CD4-positive, alpha-beta T cell treated with Interleukin-21 for 1 hour (primary cell): ENCODE results near the gene HSPA1A.

Experiments
- DNase-seq: peaks from one replicate; pipeline ENCODE4 v3.0.0-alpha.2; 2020

Gene HSPA1A

GRCh38 chr6:31815025-31815838, at the start of gene HSPA1A, which contains the start of gene HSPA1L:
HSPA1A (plus strand) TSS chr6:31815543; CDS start chr6:31815757, 214 bp downstream.
HSPA1L (minus strand) TSS chr6:31815283; CDS start chr6:31811972, 3,311 bp downstream.
- DNase-seq: peak; percentile 86

DNA sequence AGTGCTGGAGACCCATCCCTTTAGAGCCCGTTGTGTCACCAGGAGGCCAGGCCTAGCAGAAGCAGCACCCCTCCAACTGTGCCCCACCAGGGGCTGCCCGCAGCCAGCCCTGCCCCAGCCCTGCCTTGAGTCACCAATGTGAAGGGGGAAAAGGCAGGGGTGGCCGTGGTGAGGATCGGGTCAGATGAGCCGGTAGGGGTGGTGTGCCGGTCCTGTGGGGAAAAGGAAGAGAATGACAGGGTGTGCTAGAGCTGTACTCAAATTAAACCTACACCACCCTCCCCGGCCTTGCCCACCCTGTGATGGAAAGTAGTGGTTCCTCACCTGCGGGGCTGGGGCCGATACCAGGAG, 49.8 kb upstream of the HSPA1A start:
- no peak for DNase-seq

GRCh38 chr6:31765910-31766794, 49.2 kb upstream of the HSPA1A start:
- no peak for DNase-seq

- DNase-seq: no peak
Measured at GRCh38 chr6:31767096-31767645, 48.2 kb upstream of the HSPA1A start.

- no peak for DNase-seq
Measured at GRCh38 chr6:31768363-31769257, 46.7 kb upstream of the HSPA1A start.

DNA sequence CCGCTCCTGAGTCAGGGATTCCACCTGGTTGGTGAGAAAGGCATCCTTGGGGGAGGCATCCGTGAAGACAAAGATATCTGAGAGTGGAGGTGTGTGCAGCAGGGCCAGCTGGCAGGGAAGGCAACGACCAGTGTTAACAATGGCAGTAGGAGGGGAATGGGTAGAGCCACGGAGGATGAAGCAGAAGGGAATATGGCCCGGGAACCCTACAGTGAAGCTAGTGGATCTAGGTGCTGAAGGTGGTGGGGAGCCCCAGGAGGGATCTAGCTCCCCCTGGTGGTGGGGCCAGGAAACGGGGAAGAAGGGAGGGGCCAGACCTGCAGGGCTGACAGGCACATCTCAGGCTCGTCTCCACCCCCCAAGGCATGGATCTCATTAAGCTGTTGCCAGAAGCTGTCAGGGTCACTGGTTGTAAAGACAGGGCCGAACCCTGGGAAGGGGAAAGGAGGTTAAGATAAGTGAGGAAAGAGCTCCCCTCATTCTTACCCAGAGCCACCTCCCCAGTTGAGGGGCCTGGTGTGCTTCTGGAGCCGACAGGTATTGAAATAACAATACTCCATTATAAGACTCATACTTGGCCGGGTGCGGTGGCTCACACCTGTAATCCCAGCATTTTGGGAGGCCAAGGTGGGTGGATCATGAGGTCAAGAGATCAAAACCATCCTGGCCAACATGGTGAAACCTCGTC, 45.5 kb upstream of the HSPA1A start:
- peak; percentile 84 for DNase-seq

- no peak for DNase-seq
Measured at GRCh38 chr6:31770860-31771259, 44.5 kb upstream of the HSPA1A start.

DNA sequence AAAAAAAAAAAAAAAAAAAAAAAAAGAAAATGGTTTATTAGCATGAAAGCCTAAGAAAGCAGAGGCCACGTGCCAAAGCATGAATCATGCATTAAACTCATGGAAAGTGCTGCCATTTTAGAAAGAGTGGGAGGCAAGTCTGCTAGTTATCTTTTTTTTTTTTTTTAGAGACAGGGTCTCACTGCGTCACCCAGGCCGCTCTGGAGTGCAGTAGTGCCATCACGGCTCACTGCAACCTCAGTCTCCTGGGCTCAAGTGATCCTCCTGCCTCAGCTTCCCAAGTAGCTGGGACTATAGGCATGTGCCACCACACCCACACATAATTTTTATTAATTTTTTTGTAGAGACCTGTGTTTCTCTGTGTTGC, 43.4 kb upstream of the HSPA1A start:
- no peak for DNase-seq

GRCh38 chr6:31775184-31775583, 40.2 kb upstream of the HSPA1A start:
- no peak for DNase-seq

DNA sequence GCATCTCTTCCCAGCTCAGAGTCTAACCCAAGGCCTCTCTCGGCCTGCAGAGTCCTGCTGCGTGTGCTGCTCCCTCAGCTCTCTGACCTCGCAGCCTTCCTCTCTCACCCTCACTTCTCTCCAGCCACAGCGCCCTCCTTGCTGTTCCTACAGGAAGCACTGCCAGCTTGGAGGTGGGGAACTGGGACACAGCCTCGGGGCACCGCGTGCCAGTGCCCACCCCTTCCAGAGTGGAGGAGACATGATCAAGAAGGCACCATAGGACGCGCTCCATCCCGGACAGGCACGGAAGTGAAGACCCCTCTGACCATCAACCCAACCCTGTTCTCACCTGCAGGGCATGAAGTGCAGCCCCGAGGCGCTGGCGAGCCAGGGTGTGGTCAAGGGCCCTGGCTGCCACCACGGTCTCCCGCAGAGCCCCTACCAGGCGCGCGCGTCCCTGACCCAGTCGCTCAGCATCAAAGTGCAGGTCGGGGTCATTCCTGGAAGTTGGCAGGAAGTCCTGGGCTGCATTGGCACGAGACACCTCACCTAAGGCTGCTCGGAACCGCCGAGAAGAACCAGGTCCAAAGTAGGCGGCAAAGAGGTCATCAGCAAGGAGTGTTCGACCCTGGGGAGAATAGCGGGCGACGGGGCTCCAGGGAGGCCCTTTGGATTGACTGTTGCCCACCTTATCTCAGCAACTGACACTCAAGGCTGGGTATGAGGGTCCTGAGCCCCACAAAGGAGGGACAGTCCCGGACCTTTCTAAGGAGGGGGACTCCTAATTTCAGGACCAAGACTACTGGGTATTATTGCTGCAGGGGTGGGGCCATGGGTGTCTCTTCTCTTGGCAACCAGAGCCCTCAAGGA, 39.5 kb upstream of the HSPA1A start:
- no peak for DNase-seq

- no peak for DNase-seq
Measured at GRCh38 chr6:31776485-31776988, 38.8 kb upstream of the HSPA1A start.

DNA sequence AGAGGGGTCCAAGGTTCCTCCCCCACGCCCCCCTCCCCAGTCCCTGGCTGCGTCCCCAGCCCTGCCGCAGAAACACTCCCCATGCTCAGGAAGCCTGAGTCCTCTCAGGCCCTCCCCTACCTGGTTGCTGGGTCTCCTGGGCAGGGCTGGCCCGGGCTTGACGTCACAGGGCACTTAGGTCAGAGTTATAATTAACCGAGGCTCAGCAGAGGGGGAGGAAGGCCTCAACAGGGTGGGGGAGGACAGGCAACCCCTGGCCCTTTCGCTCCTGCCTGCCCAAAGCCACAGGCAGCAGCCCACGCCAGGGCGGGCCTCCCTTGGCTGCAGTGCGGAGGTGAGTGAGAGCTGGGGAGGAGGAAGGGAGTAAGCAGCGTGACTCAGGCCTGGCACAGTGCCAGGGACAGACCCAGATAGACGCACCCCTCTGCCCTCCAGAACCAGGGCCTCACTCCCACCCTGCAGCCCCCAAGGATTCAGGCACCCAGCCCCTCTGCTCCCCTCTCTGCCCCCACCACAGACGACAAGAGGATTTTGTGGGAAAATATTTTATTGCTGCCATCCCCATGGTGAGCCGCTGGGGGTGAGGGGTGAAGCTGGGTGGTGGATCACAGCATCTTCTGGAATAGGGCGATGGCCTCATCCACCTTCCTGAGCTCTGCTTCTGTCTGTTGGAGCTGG, 38.2 kb upstream of the HSPA1A start, which contains the start of gene VWA7:
Gene VWA7, minus strand, starts transcription at position 340 of the 678 bp plus-strand sequence. CDS start 549 bp downstream, outside the sequence.
- DNase-seq: peak; percentile 83

GRCh38 chr6:31777667-31778050, 37.7 kb upstream of the HSPA1A start:
- no peak for DNase-seq

DNA sequence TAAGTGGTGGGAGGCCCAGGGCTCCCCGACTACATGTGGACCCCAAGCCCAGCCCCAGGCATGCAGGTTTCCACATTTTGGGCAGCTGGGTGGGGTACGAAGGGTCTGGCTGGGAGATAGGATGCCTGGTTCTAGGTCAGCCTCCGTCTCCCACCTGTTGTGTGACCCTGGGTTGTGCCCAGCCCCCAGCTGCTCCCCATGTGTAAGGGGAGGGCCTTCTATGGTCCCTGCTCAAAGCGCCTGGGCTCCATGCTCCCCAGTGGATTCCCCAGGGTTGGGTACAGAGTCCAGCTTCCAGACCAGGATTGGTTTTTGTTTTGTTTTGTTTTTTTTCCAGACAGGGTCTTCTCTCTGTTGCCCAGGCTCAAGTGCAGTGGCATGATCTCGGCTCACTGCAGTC, 37.1 kb upstream of the HSPA1A start:
- no peak for DNase-seq

GRCh38 chr6:31778999-31779885, 36.1 kb upstream of the HSPA1A start:
- no peak for DNase-seq

GRCh38 chr6:31779908-31780307, 35.4 kb upstream of the HSPA1A start:
- no peak for DNase-seq

DNA sequence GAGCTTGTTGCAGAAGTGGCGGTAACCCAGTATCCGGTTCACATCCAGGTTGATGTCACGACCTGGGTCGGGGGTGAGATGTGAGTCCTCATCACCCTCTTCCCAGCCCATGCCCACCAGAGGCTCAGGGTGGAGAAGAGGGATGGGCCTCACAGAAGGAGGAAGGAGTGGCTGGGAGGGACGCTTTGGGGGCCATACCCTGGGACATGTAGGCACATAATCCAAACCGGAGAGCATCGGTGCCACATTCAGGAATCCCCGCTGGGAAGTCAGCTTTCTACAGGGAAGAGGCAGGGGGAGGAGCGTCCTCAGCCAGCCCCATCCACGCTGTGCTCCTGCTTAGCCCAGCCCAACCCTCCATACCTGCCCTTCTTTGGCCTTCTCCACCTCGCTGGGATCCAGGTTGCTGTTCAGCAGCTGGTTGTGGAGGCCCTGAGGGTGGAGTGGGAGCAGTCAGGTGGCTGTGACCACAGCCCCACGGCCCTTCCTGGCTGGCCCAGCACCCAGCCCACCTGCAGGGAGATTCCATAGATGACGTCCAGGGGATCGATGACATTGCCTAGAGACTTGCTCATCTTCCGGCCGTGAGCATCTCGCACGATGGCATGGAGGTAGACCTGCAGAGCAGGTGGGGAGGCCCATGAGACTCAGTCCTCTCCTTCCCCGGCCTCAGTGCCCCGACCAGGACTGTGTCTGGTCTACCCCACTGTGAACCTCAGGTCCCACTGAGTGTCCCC, 34.7 kb upstream of the HSPA1A start:
- DNase-seq: no peak
